SK-N-SH treated with all-trans-retinoic acid at 6 μM for 48 hours (cell line): ENCODE results near the gene KIAA1755.
"Not testable (repeated sequence)": the region's sequence is repeated elsewhere in the genome, so short reads cannot be mapped to it uniquely, and the experiment has no call there.

Experiments used
- ATAC-seq: fragments of 200-7000 bp; cut with Tn5 transposase; 3 replicates; pipeline ENCODE4 v1.9.1; 2020; ENCODE audit warnings: mild to moderate bottlenecking, moderate library complexity
- ARNTL ChIP-seq: fragments of 450-650 bp; formaldehyde crosslinking; IDR thresholded peaks from 2 replicates; pipeline ENCODE4 v1.5.0; 2020; ENCODE audit warnings: low read depth, mild to moderate bottlenecking, moderate library complexity, borderline replicate concordance
- ESRRG ChIP-seq: fragments of 250-450 bp; sonication (Bioruptor Pico); IDR thresholded peaks from 2 replicates; pipeline ENCODE4 v1.6.1; 2021; ENCODE audit warnings: mild to moderate bottlenecking
- GLIS3 ChIP-seq: fragments of 250-450 bp; sonication (Bioruptor Pico); IDR thresholded peaks from 2 replicates; pipeline ENCODE4 v1.5.0; 2020; ENCODE audit warnings: mild to moderate bottlenecking, moderate library complexity
- ISL1 ChIP-seq: fragments of 250-450 bp; sonication (Bioruptor Pico); IDR thresholded peaks from 2 replicates; pipeline ENCODE4 v2.1.2; 2022; ENCODE audit warnings: mild to moderate bottlenecking, moderate library complexity
- PPARA ChIP-seq: fragments of 250-450 bp; sonication (Bioruptor Pico); IDR thresholded peaks from 2 replicates; pipeline ENCODE4 v1.5.0; 2020; ENCODE audit warnings: mild to moderate bottlenecking, borderline replicate concordance
- RARB ChIP-seq: fragments of 250-450 bp; sonication (Bioruptor Pico); IDR thresholded peaks from 2 replicates; pipeline ENCODE4 v1.8.0; 2021; ENCODE audit warnings: mild to moderate bottlenecking, moderate library complexity
- SNAI2 ChIP-seq: fragments of 250-450 bp; sonication (Bioruptor Pico); IDR thresholded peaks from 2 replicates; pipeline ENCODE4 v1.5.0; 2020; ENCODE audit warnings: mild to moderate bottlenecking, moderate library complexity
- TCF4 ChIP-seq: fragments of 250-450 bp; sonication (Bioruptor Pico); IDR thresholded peaks from 2 replicates; pipeline ENCODE4 v1.8.0; 2021; ENCODE audit warnings: mild to moderate bottlenecking, moderate library complexity, borderline replicate concordance
- TOX ChIP-seq: fragments of 250-450 bp; sonication (Bioruptor Pico); IDR thresholded peaks from 2 replicates; pipeline ENCODE4 v1.8.0; 2021; ENCODE audit warnings: mild to moderate bottlenecking, moderate library complexity, borderline replicate concordance
- ZFP3 ChIP-seq: fragments of 250-450 bp; sonication (Bioruptor Pico); IDR thresholded peaks from 2 replicates; pipeline ENCODE4 v1.5.0; 2020; ENCODE audit warnings: mild to moderate bottlenecking, moderate library complexity
- ZFP30 ChIP-seq: fragments of 450-650 bp; formaldehyde crosslinking; IDR thresholded peaks from 2 replicates; pipeline ENCODE4 v1.5.0; 2022; ENCODE audit warnings: mild to moderate bottlenecking, moderate library complexity
- ZNF565 ChIP-seq: fragments of 450-650 bp; formaldehyde crosslinking; conservative IDR thresholded peaks from 2 replicates; pipeline ENCODE4 v1.5.0; 2020; ENCODE audit warnings: low read depth, mild to moderate bottlenecking, moderate library complexity
- ZNF70 ChIP-seq: fragments of 450-650 bp; formaldehyde crosslinking; IDR thresholded peaks from 2 replicates; pipeline ENCODE4 v1.5.0; 2020; ENCODE audit warnings: mild to moderate bottlenecking, moderate library complexity
- ZNF8 ChIP-seq: fragments of 450-650 bp; formaldehyde crosslinking; IDR thresholded peaks from 2 replicates; pipeline ENCODE4 v1.5.0; 2020; ENCODE audit warnings: mild to moderate bottlenecking, moderate library complexity
- TF ChIP-seq, protein P1 (sequence below): fragments of 250-450 bp; sonication (Bioruptor Pico); IDR thresholded peaks from 2 replicates; pipeline ENCODE4 v1.8.0; 2021; ENCODE audit warnings: low read depth, mild to moderate bottlenecking, moderate library complexity, borderline replicate concordance
- TF ChIP-seq, protein P2 (sequence below): fragments of 250-450 bp; sonication (Bioruptor Pico); IDR thresholded peaks from 2 replicates; pipeline ENCODE4 v1.8.0; 2020; ENCODE audit warnings: mild to moderate bottlenecking, moderate library complexity, borderline replicate concordance
- TF ChIP-seq, protein P3 (sequence below): fragments of 250-450 bp; sonication (Bioruptor Pico); IDR thresholded peaks from 2 replicates; pipeline ENCODE4 v1.5.1; 2021; ENCODE audit warnings: mild to moderate bottlenecking, moderate library complexity

The KIAA1755 gene

DNA sequence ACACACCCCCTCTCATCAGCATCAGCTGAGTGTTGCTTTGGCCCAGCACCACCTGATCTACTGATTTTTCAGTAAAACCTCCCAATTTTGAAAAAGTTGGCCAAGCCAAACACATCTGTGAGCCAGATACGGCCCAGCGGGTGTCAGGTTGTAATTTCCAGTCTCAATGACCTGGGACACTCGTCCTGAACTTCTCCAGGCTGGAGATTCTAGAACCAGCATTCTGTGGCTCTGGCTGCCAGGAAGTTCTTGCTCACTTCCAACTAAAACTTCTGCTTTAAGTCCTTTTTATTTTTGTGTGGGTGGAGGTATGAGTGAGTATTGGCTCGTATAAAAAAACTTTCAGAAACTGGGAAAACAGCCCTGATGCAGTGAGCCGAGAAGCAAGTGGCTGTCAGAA, 5.1 kb downstream of the KIAA1755 start (continued):
- TF ChIP-seq, protein P1, sequence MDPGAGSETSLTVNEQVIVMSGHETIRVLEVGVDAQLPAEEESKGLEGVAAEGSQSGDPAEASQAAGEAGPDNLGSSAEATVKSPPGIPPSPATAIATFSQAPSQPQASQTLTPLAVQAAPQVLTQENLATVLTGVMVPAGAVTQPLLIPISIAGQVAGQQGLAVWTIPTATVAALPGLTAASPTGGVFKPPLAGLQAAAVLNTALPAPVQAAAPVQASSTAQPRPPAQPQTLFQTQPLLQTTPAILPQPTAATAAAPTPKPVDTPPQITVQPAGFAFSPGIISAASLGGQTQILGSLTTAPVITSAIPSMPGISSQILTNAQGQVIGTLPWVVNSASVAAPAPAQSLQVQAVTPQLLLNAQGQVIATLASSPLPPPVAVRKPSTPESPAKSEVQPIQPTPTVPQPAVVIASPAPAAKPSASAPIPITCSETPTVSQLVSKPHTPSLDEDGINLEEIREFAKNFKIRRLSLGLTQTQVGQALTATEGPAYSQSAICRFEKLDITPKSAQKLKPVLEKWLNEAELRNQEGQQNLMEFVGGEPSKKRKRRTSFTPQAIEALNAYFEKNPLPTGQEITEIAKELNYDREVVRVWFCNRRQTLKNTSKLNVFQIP (CRISPR knock-in tag), result no peak
- TF ChIP-seq ZNF70 (CRISPR knock-in tag), result no peak
- TF ChIP-seq ZNF565 (CRISPR knock-in tag), result no peak
- no peak for TF ChIP-seq TOX
- TF ChIP-seq ZFP3 (CRISPR knock-in tag), result no peak
- TF ChIP-seq, all 23 proteins: peak for 0

DNA sequence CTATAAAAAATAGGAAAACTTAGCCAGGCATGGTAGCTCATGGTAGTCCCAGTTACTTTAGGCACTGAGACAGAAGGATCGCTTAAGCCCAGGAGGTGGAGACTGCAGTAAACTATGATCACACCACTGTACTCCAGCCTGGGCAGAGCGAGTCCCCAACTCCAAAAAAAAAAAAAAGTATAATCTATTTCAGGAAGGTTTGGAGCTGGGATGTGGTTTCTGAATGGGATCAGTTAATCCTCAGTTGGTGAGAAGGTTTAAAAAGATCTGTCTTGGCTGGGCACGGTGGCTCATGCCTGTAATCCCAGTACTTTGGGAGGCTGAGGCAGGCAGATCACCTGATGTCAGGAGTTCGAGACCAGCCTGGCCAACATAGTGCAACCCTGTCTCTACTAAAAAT, 5.9 kb downstream of the KIAA1755 start:
- ATAC-seq, result not testable (repeated sequence)

DNA sequence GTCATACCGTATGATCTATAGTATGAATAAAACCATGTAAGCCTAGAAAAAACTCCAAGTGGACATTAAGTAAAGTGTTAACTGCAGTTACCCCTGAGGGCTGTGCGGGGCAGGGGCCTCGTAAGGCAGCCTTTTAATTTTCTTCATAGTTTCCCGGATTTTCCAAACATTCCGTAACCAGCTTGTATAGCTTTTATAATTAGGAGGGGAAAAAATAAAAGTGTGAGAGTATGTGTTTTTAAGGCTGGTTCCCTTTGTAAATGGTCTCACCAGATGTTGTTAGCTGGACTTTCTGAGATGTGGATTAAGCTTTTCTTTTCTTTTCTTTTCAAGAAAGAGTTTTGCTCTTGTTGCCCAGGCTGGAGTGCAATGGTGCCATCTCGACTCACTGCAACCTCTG, 7.0 kb downstream of the KIAA1755 start:
- no peak for TF ChIP-seq RARB (CRISPR knock-in tag)
- TF ChIP-seq, protein P2, sequence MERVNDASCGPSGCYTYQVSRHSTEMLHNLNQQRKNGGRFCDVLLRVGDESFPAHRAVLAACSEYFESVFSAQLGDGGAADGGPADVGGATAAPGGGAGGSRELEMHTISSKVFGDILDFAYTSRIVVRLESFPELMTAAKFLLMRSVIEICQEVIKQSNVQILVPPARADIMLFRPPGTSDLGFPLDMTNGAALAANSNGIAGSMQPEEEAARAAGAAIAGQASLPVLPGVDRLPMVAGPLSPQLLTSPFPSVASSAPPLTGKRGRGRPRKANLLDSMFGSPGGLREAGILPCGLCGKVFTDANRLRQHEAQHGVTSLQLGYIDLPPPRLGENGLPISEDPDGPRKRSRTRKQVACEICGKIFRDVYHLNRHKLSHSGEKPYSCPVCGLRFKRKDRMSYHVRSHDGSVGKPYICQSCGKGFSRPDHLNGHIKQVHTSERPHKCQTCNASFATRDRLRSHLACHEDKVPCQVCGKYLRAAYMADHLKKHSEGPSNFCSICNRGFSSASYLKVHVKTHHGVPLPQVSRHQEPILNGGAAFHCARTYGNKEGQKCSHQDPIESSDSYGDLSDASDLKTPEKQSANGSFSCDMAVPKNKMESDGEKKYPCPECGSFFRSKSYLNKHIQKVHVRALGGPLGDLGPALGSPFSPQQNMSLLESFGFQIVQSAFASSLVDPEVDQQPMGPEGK, result no peak
- no peak for TF ChIP-seq TCF4
- no peak for TF ChIP-seq ZFP30 (CRISPR knock-in tag)
- TF ChIP-seq ZFP3 (CRISPR knock-in tag), result no peak
- TF ChIP-seq, protein P1 (CRISPR knock-in tag), result no peak
- TF ChIP-seq, protein P3, sequence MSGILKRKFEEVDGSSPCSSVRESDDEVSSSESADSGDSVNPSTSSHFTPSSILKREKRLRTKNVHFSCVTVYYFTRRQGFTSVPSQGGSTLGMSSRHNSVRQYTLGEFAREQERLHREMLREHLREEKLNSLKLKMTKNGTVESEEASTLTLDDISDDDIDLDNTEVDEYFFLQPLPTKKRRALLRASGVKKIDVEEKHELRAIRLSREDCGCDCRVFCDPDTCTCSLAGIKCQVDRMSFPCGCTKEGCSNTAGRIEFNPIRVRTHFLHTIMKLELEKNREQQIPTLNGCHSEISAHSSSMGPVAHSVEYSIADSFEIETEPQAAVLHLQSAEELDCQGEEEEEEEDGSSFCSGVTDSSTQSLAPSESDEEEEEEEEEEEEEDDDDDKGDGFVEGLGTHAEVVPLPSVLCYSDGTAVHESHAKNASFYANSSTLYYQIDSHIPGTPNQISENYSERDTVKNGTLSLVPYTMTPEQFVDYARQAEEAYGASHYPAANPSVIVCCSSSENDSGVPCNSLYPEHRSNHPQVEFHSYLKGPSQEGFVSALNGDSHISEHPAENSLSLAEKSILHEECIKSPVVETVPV, result no peak
- no peak for TF ChIP-seq ISL1
- no peak for TF ChIP-seq GLIS3 (CRISPR knock-in tag)
- TF ChIP-seq PPARA (CRISPR knock-in tag), result no peak
- TF ChIP-seq ARNTL, result no peak
- TF ChIP-seq, all 23 proteins: peak for 0
- ATAC-seq, result no peak

DNA sequence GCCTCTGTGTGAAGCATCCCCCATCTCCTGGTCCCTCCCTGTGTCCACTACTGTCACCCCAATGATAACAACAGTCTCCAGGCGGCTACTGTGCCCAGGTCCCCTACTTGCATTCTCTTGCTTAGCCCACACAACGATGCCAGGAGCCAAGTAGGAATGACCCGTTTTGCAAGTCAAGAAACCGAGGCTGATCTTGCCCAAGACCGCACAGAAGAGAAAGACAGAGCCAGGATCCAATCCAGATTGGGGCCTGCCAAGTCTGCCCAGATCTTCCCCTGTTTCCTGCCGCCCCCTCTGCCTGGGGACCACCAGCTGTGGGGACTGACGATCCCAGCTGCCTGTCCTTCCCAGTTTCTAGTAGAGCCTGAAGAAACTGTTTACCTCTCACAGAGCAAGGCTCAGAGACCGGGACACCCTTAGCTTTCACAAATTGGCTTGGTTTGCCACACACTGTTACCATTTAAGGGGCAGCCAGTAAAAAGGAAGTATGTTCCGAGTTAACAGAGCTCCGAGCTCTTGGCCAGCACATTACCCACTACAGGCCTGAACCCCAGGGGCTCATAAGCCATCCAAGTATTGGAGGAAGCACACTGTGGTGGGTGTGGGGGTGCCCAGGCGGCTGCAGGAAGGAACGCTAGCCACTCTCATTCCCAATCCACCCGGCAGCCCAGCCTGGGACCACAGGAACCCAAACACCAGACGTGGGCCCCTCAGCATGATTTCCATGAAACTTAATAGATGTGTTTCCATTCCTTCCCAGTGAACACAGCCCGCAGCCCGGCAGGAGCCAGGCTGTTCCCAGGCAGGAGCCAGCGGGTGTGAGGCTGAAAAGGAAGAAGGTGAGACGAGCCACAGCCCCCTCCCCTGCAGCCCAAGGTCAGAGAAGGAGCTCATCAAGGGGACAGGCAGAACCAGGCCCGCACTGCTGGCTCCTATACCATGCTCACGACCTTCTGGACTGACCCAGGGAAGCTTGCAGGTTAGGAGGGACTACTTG, 7.9 kb downstream of the KIAA1755 start:
- ATAC-seq, result no peak
- TF ChIP-seq ZFP30 (CRISPR knock-in tag) (no peak), ISL1 (no peak), GLIS3 (CRISPR knock-in tag) (no peak), TOX (no peak), ZNF8 (CRISPR knock-in tag) (no peak), ESRRG (CRISPR knock-in tag) (no peak), SNAI2 (CRISPR knock-in tag) (no peak)
- TF ChIP-seq, protein P2, result no peak
- TF ChIP-seq, protein P1 (CRISPR knock-in tag), result no peak

DNA sequence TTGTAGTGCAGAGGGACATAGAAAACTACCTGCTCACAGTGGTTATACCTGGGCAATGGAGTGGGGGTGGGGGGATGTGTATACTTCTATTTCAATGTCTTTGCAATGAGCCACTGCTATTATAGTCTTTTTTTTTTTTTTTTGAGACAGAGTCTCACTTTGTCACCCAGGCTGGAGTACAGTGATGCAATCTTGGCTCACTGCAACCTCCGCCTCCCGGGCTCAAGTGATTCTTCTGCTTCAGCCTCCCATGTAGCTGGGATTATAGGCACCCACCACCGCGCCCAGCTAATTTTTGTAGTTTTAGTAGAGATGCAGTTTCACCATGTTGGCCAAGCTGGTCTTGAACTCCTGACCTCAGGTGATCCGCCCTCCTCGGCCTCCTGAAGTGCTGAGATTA, 9.1 kb downstream of the KIAA1755 start:
- not testable (repeated sequence) for ATAC-seq
